Mucosa of rectum (tissue), 2 donors: ENCODE measurements around the gene APOA1.

Source experiments
- H3K27ac ChIP-seq, 2 donors: one replicate each; pipeline ENCODE4 v1.7.0; 2013; ENCODE audit warnings: inconsistent platforms in 2 of 2, low read depth in 2 of 2, low read length in 2 of 2
- H3K27me3 ChIP-seq, 2 donors: one replicate each; pipeline ENCODE4 v1.7.0; 2013; ENCODE audit warnings: low read length in 2 of 2; ENCODE audit not compliant: control insufficient read depth in 2 of 2, insufficient read depth in 2 of 2
- H3K36me3 ChIP-seq, 2 donors: one replicate each; pipeline ENCODE4 v1.7.0; 2013; ENCODE audit warnings: low read length in 2 of 2; ENCODE audit not compliant: control insufficient read depth in 2 of 2, insufficient read depth in 2 of 2
- H3K4me1 ChIP-seq, 2 donors: one replicate each; pipeline ENCODE4 v1.7.0; 2013; ENCODE audit warnings: low read length in 2 of 2, mild to moderate bottlenecking in 1 of 2; ENCODE audit not compliant: control insufficient read depth in 2 of 2, insufficient read depth in 2 of 2
- H3K4me3 ChIP-seq, 2 donors: one replicate each; pipeline ENCODE4 v1.7.0; 2013; ENCODE audit warnings: low read length in 2 of 2
- H3K9ac ChIP-seq, 2 donors: one replicate each; pipeline ENCODE4 v1.7.0; 2013; ENCODE audit warnings: low read length in 2 of 2, low read depth in 1 of 2, mild to moderate bottlenecking in 1 of 2
- H3K9me3 ChIP-seq, 2 donors: one replicate each; pipeline ENCODE4 v1.7.0; 2013; ENCODE audit warnings: low read length in 2 of 2; ENCODE audit not compliant: control insufficient read depth in 2 of 2
- donor health status: healthy.
- donor health status: Normal muscosa, but diverticular disease.

The APOA1 gene

DNA sequence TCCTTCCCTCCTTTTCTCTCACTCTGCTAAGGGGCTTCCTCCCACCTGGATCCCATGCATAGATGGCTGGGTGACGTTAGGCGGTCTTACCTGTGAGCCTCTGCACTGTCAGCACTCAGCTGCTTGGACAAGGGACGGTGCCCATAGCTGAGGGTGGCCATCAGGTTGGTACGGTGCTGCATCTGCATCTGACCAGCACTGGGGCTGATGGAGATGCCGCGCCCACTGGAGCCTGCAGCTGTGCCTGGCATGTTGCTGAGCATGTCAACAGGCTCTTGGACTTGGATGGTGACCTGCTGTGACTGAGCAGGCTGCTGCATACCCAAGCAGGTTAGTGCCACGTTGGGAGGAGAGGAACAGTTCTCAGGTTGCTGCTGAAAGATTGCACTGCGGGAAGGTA is 21.8 kb upstream of the APOA1 start:
- Histone ChIP-seq H3K4me1 (peaks cover 3 to 5% of the 10 kb centered on the region in 2 donors), H3K9me3 (no peaks in the 10 kb centered on the region), H3K36me3 (peaks cover 50 to 65% of the 10 kb centered on the region in 2 donors), H3K27me3 (no peaks in the 10 kb centered on the region), H3K4me3 (no peak overlapping the region), H3K27ac (no peak overlapping the region), H3K9ac (no peak overlapping the region)

DNA sequence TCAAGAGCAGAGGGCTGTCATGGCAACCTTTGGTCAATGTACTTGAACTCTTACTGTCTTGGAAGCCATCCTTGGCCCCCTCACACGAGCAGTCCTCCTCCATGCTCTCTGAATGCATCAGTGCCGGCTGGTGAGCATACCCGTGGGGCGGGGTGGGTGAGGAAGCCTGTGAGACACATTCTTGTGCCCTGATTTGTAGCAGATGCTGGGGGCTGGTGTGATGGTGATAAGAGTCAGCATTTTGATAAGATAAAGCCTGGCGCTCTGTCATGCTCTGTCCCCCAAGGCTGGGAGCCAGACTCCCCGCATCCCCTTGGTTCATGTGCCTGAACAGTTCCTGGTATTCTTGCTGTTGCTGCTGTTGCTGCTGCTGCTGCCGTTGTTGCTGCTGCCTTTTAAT is 20.5 kb upstream of the APOA1 start:
- Histone ChIP-seq H3K4me1 (peaks cover 16 to 17% of the 10 kb centered on the region in 2 donors), H3K27ac (no peak overlapping the region), H3K9ac (no peak overlapping the region), H3K27me3 (no peaks in the 10 kb centered on the region), H3K4me3 (no peak overlapping the region), H3K36me3 (peaks cover 43 to 55% of the 10 kb centered on the region in 2 donors), H3K9me3 (no peaks in the 10 kb centered on the region)

DNA sequence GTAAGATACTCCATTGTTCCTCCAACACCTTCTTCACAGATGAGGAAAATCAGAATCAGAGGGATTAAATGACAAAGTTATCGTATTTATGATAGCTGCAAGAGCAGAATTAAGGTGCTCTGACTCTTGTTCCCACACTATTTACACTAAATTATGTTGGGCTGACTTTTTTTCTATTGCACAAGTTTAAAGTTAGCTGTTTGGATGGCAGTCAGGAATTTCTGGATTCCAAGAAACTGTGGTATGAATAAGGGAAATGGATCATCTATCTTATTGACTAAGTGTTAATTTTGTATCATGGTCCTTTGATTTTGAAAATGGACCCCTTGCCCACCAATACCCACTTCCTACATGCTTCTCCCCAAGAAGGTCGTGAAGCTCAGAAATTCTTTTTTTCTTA is 19.9 kb upstream of the APOA1 start:
- Histone ChIP-seq H3K4me1 (peaks cover 21 to 22% of the 10 kb centered on the region in 2 donors), H3K36me3 (peaks cover 42 to 51% of the 10 kb centered on the region in 2 donors)

DNA sequence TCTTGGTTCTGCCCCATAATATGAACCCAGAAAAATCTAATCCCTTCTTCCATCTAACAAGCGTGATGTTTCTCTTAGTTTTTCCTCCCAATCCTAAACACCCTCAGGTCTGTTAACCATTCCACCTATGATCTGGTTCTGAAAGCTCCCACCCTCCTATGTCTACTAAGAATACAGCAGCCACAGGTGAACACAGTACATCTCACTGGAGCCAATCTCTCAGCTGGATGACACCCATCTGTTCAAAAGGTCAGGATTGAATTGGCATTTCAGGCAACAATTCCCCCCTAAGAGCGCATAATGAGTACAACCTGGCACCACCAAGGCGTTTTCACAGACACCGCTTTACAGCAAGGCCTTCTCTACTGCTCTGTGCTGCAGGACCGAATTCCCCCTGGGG is 19.0 kb upstream of the APOA1 start:
- Histone ChIP-seq H3K27me3 (no peaks in the 10 kb centered on the region), H3K36me3 (peaks cover 34 to 42% of the 10 kb centered on the region in 2 donors), H3K9ac (no peak overlapping the region), H3K4me3 (no peak overlapping the region), H3K27ac (no peak overlapping the region), H3K4me1 (peaks cover 29 to 31% of the 10 kb centered on the region in 2 donors), H3K9me3 (no peaks in the 10 kb centered on the region)

More for the DNA sequence above, 19.9 kb upstream of the APOA1 start:
- Histone ChIP-seq H3K9ac (no peak overlapping the region), H3K4me3 (no peak overlapping the region), H3K27me3 (no peaks in the 10 kb centered on the region), H3K27ac (no peak overlapping the region), H3K9me3 (no peaks in the 10 kb centered on the region)

DNA sequence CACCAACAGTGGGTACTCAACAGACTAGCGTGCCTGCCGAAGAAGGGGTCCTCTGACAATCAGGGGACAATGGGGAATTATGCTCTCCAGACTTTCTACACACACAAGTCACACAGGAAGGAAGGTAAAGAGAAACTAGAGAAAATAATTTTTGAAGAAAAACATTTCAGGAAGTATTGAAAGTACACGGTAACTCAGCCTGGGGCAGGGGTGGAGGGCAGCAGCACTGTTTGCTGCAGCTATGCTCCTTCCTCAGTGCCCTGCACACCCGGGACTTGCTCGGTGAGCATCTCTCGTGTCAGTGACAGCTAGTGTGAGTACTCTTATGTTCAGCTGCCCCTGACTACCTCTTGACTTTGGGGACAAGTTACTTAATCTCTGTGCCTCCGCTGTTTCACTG is 18.0 kb upstream of the APOA1 start:
- H3K36me3 ChIP-seq: peaks cover 24 to 33% of the 10 kb centered on the region in 2 donors
- no peak overlapping the region for H3K4me3 ChIP-seq
- H3K27me3 ChIP-seq: no peaks in the 10 kb centered on the region
- peaks cover 31 to 36% of the 10 kb centered on the region in 2 donors for H3K4me1 ChIP-seq
- no peaks in the 10 kb centered on the region for H3K9me3 ChIP-seq
- peak overlapping the region in 1 of 2 donors; percentile 26 for H3K27ac ChIP-seq
- no peak overlapping the region for H3K9ac ChIP-seq

DNA sequence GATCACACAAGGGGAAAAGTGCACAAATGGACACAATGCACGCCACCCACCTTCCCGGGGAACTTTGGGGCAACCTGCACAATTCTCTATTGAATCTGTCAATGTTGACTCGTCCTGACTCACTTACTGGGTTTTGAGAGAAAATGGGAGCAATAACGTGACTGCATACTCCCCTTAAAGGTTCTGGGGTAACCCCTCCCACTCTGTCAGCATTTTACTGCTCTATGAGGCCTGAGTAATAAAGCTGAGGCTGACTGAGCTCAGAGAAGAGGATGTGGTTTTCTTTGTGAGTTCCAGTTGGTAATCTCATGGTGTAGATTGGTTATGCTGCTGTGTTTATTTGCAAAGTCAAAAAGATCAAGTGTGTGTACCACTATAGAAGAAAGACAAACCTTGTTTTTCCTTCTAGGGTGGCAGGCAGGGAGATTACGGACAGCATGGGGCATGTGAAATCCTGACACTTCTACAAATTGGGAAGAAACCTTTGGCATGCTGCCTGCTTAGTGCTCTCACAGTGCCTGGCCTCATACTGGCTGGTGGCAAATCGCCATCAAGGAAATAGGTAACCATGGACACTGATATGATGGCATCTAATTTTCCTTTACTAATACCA is 16.1 kb upstream of the APOA1 start:
- Histone ChIP-seq H3K36me3 (peaks cover 18 to 33% of the 10 kb centered on the region in 2 donors), H3K4me1 (peaks cover 31 to 36% of the 10 kb centered on the region in 2 donors), H3K9me3 (no peaks in the 10 kb centered on the region), H3K27me3 (no peaks in the 10 kb centered on the region), H3K27ac (peak overlapping the region; percentile 64 to 71), H3K4me3 (peak overlapping the region in 1 of 2 donors; percentile 20), H3K9ac (peak overlapping the region in 1 of 2 donors; percentile 38)

DNA sequence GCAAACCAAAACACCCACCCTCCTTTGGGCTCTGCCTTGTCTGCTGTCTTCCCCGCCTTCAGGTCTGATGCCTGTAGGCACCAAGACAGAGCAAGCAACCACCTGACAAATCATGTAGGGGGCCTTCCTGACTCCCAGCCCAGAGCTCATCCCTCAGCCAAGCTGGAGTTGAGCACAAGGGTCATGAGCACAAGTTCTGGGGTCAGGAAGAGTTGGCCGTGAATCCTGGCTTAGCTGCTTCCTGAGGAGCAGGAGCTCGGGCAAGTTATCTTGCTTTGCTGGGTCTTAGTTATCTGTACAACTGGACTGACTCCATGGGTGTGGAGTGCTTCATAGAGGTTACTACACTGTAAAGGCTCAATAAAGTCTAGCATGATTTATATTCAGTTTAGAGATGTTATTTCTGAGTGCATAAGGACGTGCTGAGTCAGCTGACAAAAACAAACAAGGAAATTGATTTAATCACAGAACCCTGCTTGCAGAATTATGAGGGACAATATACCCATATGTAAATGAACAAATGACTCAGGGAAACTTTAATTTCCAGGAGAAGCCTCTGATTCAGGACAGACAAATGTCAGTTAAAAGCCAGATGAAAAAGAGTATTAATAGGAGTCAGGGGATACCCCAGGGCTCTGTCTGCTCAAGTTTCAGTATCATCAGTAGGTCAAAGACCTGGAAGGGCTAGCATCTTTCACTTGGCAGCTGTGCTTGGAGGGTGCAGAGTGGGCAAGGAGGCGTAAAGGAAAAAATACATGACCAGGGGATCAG is 15.0 kb upstream of the APOA1 start:
- H3K9me3 ChIP-seq: no peaks in the 10 kb centered on the region
- peaks cover 7 to 28% of the 10 kb centered on the region in 2 donors for H3K36me3 ChIP-seq
- no peak overlapping the region for H3K9ac ChIP-seq
- H3K4me1 ChIP-seq: peaks cover 31 to 36% of the 10 kb centered on the region in 2 donors
- no peaks in the 10 kb centered on the region for H3K27me3 ChIP-seq
- H3K4me3 ChIP-seq: peak overlapping the region; percentile 26 to 27
- peak overlapping the region; percentile 64 to 71 for H3K27ac ChIP-seq

DNA sequence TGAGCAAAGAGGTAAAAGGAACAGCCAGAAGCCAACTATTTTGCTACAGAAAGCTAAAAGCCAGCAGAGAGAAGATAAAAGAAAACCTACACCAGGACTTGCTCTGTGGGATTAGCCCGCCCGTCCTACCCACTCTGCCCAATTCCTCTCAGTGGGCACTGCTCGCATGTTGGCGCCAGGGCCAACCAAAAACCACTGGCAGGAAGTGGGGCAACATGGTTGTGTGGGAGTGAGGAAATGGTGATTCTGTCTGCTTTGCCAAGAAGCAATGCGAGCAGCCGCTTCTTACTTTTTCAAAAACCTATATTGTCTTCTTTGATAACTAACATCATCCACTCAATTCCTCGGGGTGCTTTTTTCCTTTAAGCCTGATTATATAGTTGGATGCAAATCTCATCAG is 14.2 kb upstream of the APOA1 start:
- Histone ChIP-seq H3K9me3 (no peaks in the 10 kb centered on the region), H3K36me3 (peaks cover 15 to 35% of the 10 kb centered on the region in 2 donors), H3K4me3 (no peak overlapping the region), H3K27me3 (no peaks in the 10 kb centered on the region), H3K27ac (peak overlapping the region; percentile 46 to 64), H3K9ac (peak overlapping the region in 1 of 2 donors; percentile 56), H3K4me1 (peaks cover 31 to 36% of the 10 kb centered on the region in 2 donors)

DNA sequence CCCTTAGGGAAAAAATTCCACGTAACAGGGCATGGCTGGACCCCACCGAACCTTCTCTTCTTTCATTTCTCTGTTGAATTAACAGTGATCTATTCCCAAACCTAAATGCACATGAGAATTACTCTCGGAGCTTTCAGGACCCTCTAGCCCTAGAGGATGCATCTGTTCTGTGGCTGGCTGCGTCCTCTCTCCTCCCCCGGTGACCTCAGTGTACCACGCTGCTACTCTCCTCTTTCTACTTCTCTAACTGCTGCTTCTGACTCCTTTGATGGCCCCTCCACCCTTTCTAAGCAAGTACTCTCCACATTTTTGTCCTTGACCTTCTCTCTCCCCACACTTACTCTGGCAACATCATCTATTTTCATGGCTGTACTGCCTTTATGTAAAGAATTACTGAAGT is 12.1 kb upstream of the APOA1 start:
- Histone ChIP-seq H3K36me3 (peaks cover 32 to 48% of the 10 kb centered on the region in 2 donors), H3K27me3 (no peaks in the 10 kb centered on the region), H3K4me1 (peaks cover 29 to 36% of the 10 kb centered on the region in 2 donors), H3K4me3 (no peak overlapping the region), H3K9ac (no peak overlapping the region), H3K9me3 (no peaks in the 10 kb centered on the region), H3K27ac (no peak overlapping the region)

DNA sequence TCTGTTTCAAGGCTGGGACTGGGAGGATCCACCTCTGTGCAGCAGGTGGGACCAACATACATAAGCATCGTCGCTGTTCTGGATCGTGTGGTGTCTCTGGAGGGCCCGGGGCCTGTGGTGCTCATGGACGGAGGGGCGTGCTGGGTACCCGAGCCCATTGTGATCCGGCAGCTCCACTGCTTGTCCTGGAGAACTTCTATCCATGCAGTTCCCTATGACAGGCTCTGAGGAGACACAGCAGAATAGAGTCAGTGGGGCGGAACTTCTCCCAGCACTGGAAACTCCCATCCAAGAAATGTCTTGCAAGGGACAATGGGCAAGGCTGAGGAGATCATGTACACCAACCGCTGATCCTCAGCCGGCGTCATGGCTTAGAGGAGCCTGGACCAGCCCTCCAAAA is 11.6 kb upstream of the APOA1 start:
- no peaks in the 10 kb centered on the region for H3K27me3 ChIP-seq
- H3K4me1 ChIP-seq: peaks cover 25 to 31% of the 10 kb centered on the region in 2 donors
- H3K9ac ChIP-seq: no peak overlapping the region
- peaks cover 32 to 48% of the 10 kb centered on the region in 2 donors for H3K36me3 ChIP-seq
- H3K27ac ChIP-seq: no peak overlapping the region
- H3K4me3 ChIP-seq: no peak overlapping the region
- no peaks in the 10 kb centered on the region for H3K9me3 ChIP-seq
